Measurements from ENCODE around the gene TPTE2.

GRCh38 chr13:19606737-19607136 is 45.4 kb upstream of the TPTE2 start:
- TF ChIP-seq, protein P1, sequence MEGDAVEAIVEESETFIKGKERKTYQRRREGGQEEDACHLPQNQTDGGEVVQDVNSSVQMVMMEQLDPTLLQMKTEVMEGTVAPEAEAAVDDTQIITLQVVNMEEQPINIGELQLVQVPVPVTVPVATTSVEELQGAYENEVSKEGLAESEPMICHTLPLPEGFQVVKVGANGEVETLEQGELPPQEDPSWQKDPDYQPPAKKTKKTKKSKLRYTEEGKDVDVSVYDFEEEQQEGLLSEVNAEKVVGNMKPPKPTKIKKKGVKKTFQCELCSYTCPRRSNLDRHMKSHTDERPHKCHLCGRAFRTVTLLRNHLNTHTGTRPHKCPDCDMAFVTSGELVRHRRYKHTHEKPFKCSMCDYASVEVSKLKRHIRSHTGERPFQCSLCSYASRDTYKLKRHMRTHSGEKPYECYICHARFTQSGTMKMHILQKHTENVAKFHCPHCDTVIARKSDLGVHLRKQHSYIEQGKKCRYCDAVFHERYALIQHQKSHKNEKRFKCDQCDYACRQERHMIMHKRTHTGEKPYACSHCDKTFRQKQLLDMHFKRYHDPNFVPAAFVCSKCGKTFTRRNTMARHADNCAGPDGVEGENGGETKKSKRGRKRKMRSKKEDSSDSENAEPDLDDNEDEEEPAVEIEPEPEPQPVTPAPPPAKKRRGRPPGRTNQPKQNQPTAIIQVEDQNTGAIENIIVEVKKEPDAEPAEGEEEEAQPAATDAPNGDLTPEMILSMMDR (IDR thresholded peaks at IDR 0.05): no peak
- no peak for TF ChIP-seq POLR2A (IDR thresholded peaks at IDR 0.05)

Data from right lobe of liver (tissue), 4 donors.